Neural progenitor cell (in vitro differentiated cells): ENCODE measurements around the gene NCKAP5. TPM values are rescaled to one million over a fixed set of nuclear protein-coding genes. Genes with fewer than 3 reads are reported as not detected.

Experiments used
- DNase-seq: peaks from one replicate; pipeline ENCODE4 v3.0.0-alpha.2; 2016; ENCODE audit warnings: low spot score
- H2AFZ ChIP-seq: fragments of 200-600 bp; sonication (generic); replicated peaks from 2 replicates; pipeline ENCODE4 v1.6.1; 2016; ENCODE audit warnings: antibody characterized with exemption
- H3F3A ChIP-seq: fragments of 200-600 bp; sonication (generic); 2 replicates; pipeline ENCODE4 v1.6.1; 2016; ENCODE audit warnings: antibody characterized with exemption, low read depth
- H3K27ac ChIP-seq: fragments of 200-600 bp; sonication (generic); 2 replicates; pipeline ENCODE4 v1.5.1; 2016; ENCODE audit warnings: mild to moderate bottlenecking
- H3K27me3 ChIP-seq: fragments of 200-600 bp; sonication (generic); 2 replicates; pipeline ENCODE4 v1.6.1; 2016; ENCODE audit warnings: mild to moderate bottlenecking, moderate library complexity
- H3K36me3 ChIP-seq: fragments of 200-600 bp; sonication (generic); 2 replicates; pipeline ENCODE4 v1.5.1; 2016
- H3K4me1 ChIP-seq: fragments of 200-600 bp; sonication (generic); 2 replicates; pipeline ENCODE4 v1.6.1; 2016; ENCODE audit warnings: mixed run types
- H3K4me2 ChIP-seq: fragments of 200-600 bp; sonication (generic); 2 replicates; pipeline ENCODE4 v1.6.1; 2016
- H3K4me3 ChIP-seq: fragments of 200-600 bp; sonication (generic); 2 replicates; pipeline ENCODE4 v1.5.1; 2016
- H3K79me2 ChIP-seq: fragments of 200-600 bp; sonication (generic); 2 replicates; pipeline ENCODE4 v1.6.1; 2016; ENCODE audit warnings: low read depth
- H3K9ac ChIP-seq: fragments of 200-600 bp; sonication (generic); 2 replicates; pipeline ENCODE4 v1.6.1; 2016
- H3K9me3 ChIP-seq: fragments of 200-600 bp; sonication (generic); 2 replicates; pipeline ENCODE4 v1.5.1; 2016; ENCODE audit warnings: low read depth
- H4K20me1 ChIP-seq: fragments of 200-600 bp; sonication (generic); 2 replicates; pipeline ENCODE4 v1.6.1; 2016; ENCODE audit warnings: low read depth
- H3K27ac Mint-ChIP-seq: 3 replicates; pipeline ENCODE4 v1.8.0; 2021; ENCODE audit warnings: mixed read lengths
- H3K27me3 Mint-ChIP-seq: 2 replicates; pipeline ENCODE4 v1.8.0; 2022; ENCODE audit warnings: low read depth, mild to moderate bottlenecking, inconsistent platforms, moderate library complexity, mixed read lengths; ENCODE audit not compliant: insufficient read depth
- H3K36me3 Mint-ChIP-seq: 3 replicates; pipeline ENCODE4 v1.8.0; 2021; ENCODE audit warnings: mixed read lengths
- H3K4me1 Mint-ChIP-seq: 3 replicates; pipeline ENCODE4 v1.8.0; 2021; ENCODE audit warnings: mixed read lengths
- H3K4me3 Mint-ChIP-seq: 3 replicates; pipeline ENCODE4 v1.8.0; 2021; ENCODE audit warnings: mild to moderate bottlenecking, moderate library complexity, mixed read lengths
- H3K9me3 Mint-ChIP-seq: 3 replicates; pipeline ENCODE4 v1.8.0; 2020; ENCODE audit warnings: mixed read lengths
- EZH2 ChIP-seq: fragments of 200-600 bp; sonication (generic); IDR thresholded peaks from 2 replicates; pipeline ENCODE4 v1.6.1; 2017; ENCODE audit warnings: antibody characterized with exemption, mild to moderate bottlenecking, moderate library complexity
- EZH2phosphoT487 ChIP-seq: fragments of 200-600 bp; sonication (generic); IDR thresholded peaks from 2 replicates; pipeline ENCODE4 v1.6.1; 2017; ENCODE audit warnings: antibody characterized with exemption
- total RNA-seq: library from RNA; depleted of rRNA; stranded (reverse); fragments of >200 nt; gene quantifications from 2 replicates; pipeline ENCODE4 v1.2.3, GENCODE V29; 2015; ENCODE audit warnings: low replicate concordance
- TF ChIP-seq, protein P1 (sequence below): fragments of 200-600 bp; sonication (generic); IDR thresholded peaks from 2 replicates; pipeline ENCODE4 v1.5.1; 2017; ENCODE audit warnings: antibody characterized with exemption, mild to moderate bottlenecking

The NCKAP5 gene
- total RNA-seq, 1 donor from 2014 or later: 0.47 TPM

GRCh38 chr2:133377021-133377481 lies 191.2 kb downstream of the NCKAP5 start:
- H3K27ac Mint-ChIP-seq: no peak overlapping the region
- H3K79me2 ChIP-seq: no peaks in the 10 kb centered on the region

DNA sequence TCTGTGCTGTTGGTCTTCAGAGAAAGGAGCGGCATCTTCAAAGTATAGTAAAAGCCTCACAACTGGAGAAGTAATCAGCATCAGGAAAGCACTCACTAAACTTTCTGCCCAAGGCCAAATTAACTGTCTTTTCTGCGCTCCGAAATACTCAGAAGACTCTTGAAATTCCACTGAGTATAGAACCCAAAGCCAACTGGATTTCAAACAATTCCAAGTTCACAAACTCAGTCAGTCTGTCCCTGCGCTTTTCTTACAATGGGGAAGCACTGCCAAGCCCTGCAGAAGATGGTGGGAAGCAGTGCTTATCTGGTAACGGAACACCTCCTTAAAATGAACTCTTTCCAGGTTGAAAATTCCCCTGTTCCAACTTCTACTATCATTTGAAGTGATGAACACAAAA lies 193.5 kb downstream of the NCKAP5 start:
- no peak overlapping the region for H3K4me3 Mint-ChIP-seq
- Histone ChIP-seq H3K27me3 (no peaks in the 10 kb centered on the region), H3K79me2 (no peaks in the 10 kb centered on the region), H3K27ac (no peak overlapping the region), H3K36me3 (no peaks in the 10 kb centered on the region), H2AFZ (no peak overlapping the region), H3K4me2 (no peak overlapping the region), H4K20me1 (no peaks in the 10 kb centered on the region), H3K4me3 (no peak overlapping the region), H3K9ac (no peak overlapping the region), H3F3A (no peaks in the 10 kb centered on the region), H3K4me1 (peaks cover 17% of the 10 kb centered on the region), H3K9me3 (no peaks in the 10 kb centered on the region)
- H3K9me3 Mint-ChIP-seq: peaks cover 3% of the 10 kb centered on the region
- peaks cover 22% of the 10 kb centered on the region for H3K4me1 Mint-ChIP-seq
- H3K27me3 Mint-ChIP-seq: no peaks in the 10 kb centered on the region
- no peak for TF ChIP-seq EZH2phosphoT487
- TF ChIP-seq, protein P1, sequence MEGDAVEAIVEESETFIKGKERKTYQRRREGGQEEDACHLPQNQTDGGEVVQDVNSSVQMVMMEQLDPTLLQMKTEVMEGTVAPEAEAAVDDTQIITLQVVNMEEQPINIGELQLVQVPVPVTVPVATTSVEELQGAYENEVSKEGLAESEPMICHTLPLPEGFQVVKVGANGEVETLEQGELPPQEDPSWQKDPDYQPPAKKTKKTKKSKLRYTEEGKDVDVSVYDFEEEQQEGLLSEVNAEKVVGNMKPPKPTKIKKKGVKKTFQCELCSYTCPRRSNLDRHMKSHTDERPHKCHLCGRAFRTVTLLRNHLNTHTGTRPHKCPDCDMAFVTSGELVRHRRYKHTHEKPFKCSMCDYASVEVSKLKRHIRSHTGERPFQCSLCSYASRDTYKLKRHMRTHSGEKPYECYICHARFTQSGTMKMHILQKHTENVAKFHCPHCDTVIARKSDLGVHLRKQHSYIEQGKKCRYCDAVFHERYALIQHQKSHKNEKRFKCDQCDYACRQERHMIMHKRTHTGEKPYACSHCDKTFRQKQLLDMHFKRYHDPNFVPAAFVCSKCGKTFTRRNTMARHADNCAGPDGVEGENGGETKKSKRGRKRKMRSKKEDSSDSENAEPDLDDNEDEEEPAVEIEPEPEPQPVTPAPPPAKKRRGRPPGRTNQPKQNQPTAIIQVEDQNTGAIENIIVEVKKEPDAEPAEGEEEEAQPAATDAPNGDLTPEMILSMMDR: no peak
- TF ChIP-seq EZH2: no peak
- DNase-seq: no peak
- H3K36me3 Mint-ChIP-seq: peaks cover 7% of the 10 kb centered on the region
- no peak overlapping the region for H3K27ac Mint-ChIP-seq

More at GRCh38 chr2:133377021-133377481, 191.2 kb downstream of the NCKAP5 start:
- no peak for TF ChIP-seq EZH2
- TF ChIP-seq, protein P1: no peak
- peaks cover 7% of the 10 kb centered on the region for H3K36me3 Mint-ChIP-seq
- Histone ChIP-seq H3K4me1 (peaks cover 12% of the 10 kb centered on the region), H3K27me3 (no peaks in the 10 kb centered on the region), H3K4me3 (no peak overlapping the region), H3F3A (no peaks in the 10 kb centered on the region), H3K36me3 (no peaks in the 10 kb centered on the region), H2AFZ (no peak overlapping the region), H3K27ac (no peak overlapping the region), H4K20me1 (no peaks in the 10 kb centered on the region), H3K4me2 (peak overlapping the region; percentile 38), H3K9ac (no peak overlapping the region), H3K9me3 (no peaks in the 10 kb centered on the region)
- peaks cover 16% of the 10 kb centered on the region for H3K4me1 Mint-ChIP-seq
- H3K27me3 Mint-ChIP-seq: no peaks in the 10 kb centered on the region
- H3K4me3 Mint-ChIP-seq: no peak overlapping the region
- DNase-seq: no peak
- H3K9me3 Mint-ChIP-seq: peaks cover under 1% of the 10 kb centered on the region

DNA sequence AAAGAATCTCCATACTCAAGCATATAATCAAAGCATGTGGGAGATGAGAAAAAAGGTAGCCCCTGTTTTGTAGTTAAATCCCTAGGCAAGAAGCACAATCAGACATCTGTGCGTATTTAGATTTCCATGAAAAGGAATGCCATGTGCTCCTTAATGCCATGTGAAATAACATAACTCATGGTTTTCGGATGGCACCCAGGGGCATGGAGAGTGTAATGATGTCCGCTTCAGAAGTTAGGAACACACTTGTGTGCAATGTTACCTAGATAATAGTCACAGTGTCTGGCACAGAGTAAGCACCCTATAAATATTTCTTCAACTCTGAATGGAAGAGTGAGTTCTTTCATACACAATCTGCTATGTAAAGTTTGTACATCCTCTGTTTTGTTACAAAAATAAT lies 197.0 kb downstream of the NCKAP5 start:
- Histone ChIP-seq H4K20me1 (no peaks in the 10 kb centered on the region), H3K27me3 (no peaks in the 10 kb centered on the region), H3K4me2 (no peak overlapping the region), H3K27ac (no peak overlapping the region), H3K79me2 (no peaks in the 10 kb centered on the region), H3K4me1 (peaks cover 5% of the 10 kb centered on the region), H3K9me3 (no peaks in the 10 kb centered on the region), H3F3A (no peaks in the 10 kb centered on the region), H3K4me3 (no peak overlapping the region), H3K9ac (no peak overlapping the region), H3K36me3 (no peaks in the 10 kb centered on the region), H2AFZ (no peak overlapping the region)
- Mint-ChIP-seq H3K27me3 (no peaks in the 10 kb centered on the region), H3K9me3 (peaks cover 3% of the 10 kb centered on the region), H3K36me3 (peaks cover 4% of the 10 kb centered on the region), H3K4me3 (no peak overlapping the region), H3K4me1 (peaks cover 30% of the 10 kb centered on the region), H3K27ac (no peak overlapping the region)
- DNase-seq: no peak
- TF ChIP-seq, protein P1: no peak
- no peak for TF ChIP-seq EZH2phosphoT487
- TF ChIP-seq EZH2: no peak
